Heart right ventricle (tissue), 16 donors: ENCODE data around the gene PANX1. TPM values are rescaled to one million over a fixed set of nuclear protein-coding genes. Genes with fewer than 3 reads are reported as not detected.
A peak's percentile ranks its signal among the peaks of the same experiment; 100 is the strongest.

Experiments used
- ATAC-seq, 8 donors: fragments of 200-7000 bp; cut with Tn5 transposase; one replicate each; pipeline ENCODE4 v1.9.1; 2020; ENCODE audit warnings: mild to moderate bottlenecking in 8 of 8, moderate library complexity in 8 of 8, moderate number of reproducible peaks in 1 of 8
- DNase-seq, 2 donors: peaks; one replicate each; pipeline ENCODE4 v3.0.0-alpha.2; 2020
- H3K27ac ChIP-seq, 10 donors: fragments of 200-600 bp; sonication (generic) in 2 of 10; one replicate each; pipeline versions ENCODE4 v1.5.0 to v1.8.0; 2020 to 2022; ENCODE audit warnings: mild to moderate bottlenecking in 3 of 10
- H3K27me3 ChIP-seq, 7 donors: fragments of 200-600 bp; one replicate each; pipeline ENCODE4 v1.8.0; 2021 to 2022; ENCODE audit warnings: mild to moderate bottlenecking in 2 of 7
- H3K36me3 ChIP-seq, 9 donors: fragments of 200-600 bp; sonication (generic) in 1 of 9; one replicate each; pipeline versions ENCODE4 v1.5.0 to v1.8.0; 2020 to 2022; ENCODE audit warnings: mild to moderate bottlenecking in 2 of 9
- H3K4me1 ChIP-seq, 9 donors: fragments of 200-600 bp; sonication (generic) in 1 of 9; one replicate each; pipeline versions ENCODE4 v1.5.0 to v1.8.0; 2020 to 2022; ENCODE audit warnings: mild to moderate bottlenecking in 4 of 9
- H3K4me3 ChIP-seq, 10 donors: fragments of 200-600 bp; sonication (generic) in 2 of 10; one replicate each; pipeline versions ENCODE4 v1.5.0 to v1.8.0; 2020 to 2022; ENCODE audit warnings: mild to moderate bottlenecking in 7 of 10, moderate library complexity in 2 of 10
- H3K9me3 ChIP-seq, 11 donors: fragments of 200-600 bp in 10 of 11; sonication (generic) in 2 of 11; one replicate each; pipeline versions ENCODE4 v1.5.0 to v1.8.0; 2013 to 2022; ENCODE audit warnings: mild to moderate bottlenecking in 2 of 11, control low read depth in 1 of 11, moderate library complexity in 1 of 11
- WGBS, 2 donors: extraction: QIAGEN DNeasy Blood & Tissue Kit; methylation state at CpG; one replicate each; pipeline ENCODE4 v1.1.7; 2013; ENCODE audit warnings: inconsistent platforms in 1 of 2; 5-methylcytosine and 5-hydroxymethylcytosine counted together
- intact Hi-C, 10 donors: fragments of 100-400 bp; cut with DNase I; formaldehyde crosslinking; loops; one replicate each; pipeline versions ENCODE4 v1.11.1 to v1.14.2; 2022
- polyA plus RNA-seq, 2 donors: library from polyadenylated mRNA; stranded (reverse); fragments of 200-250 nt; gene quantifications; one replicate each; pipeline ENCODE4 v1.2.3, GENCODE V29; 2013
- total RNA-seq, 10 donors: library from RNA; stranded (reverse); fragmentation: NEBNext Ultra II Directional in 3 of 10; extraction: Animal tissue kit (Norgen Biotek cat#: 25700) in 3 of 10; gene quantifications; one replicate each; pipeline versions ENCODE4 v1.2.1 to v1.2.4, GENCODE V29; 2021 to 2023
- TF ChIP-seq, protein P1 (sequence below), 9 donors: fragments of 200-600 bp; sonication (generic) in 2 of 9; IDR thresholded peaks; one replicate each; pipeline versions ENCODE4 v1.5.0 to v1.8.0; 2021 to 2022; ENCODE audit warnings: antibody characterized with exemption in 9 of 9, mild to moderate bottlenecking in 5 of 9, moderate library complexity in 1 of 9
- donor health status: Arrhythmogenic right ventricular cardiomyopathy.
- donor health status: ischemic (EF 13 %, LVEDD 7.1; RV severe dilation, severe dysfunction).
- donor health status: healthy with polysubstance abuse.
- donor health status: DM: no; HTN: yes; CAD: no.
- donor health status: DM: no; HTN: no; CAD: no.
- donor health status: ischemic (EF 25% LVEDD 6.9; RV normal size, moderate dysfunction).
- donor health status: ischemic (EF 25% LVEDD 5.7; RV mildly dilated, moderate dysfunction).
- donor health status: healthy.
- donor health status: DM: yes; HTN: yes; CAD: no.
- donor health status: Ischemic cardiomyopathy.
- donor health status: ischemic (EF 35%, LVEDD 5.7; RV mildly dilated, moderate dysfunction).
- donor health status: nonischemic (EF 11% LVEDD 7.7; RV severe dilation, severe dysfunction).
- donor health status: DM: yes; HTN: yes; CAD: no.
- donor health status: PGD.
- donor health status: ischemic (EF 29% LVEDD 5.4; RV normal size, mild dysfunction).
- donor health status: nonischemic (EF 23%, LVEDD 6.1; RV moderate dilation, normal function).

The PANX1 gene
- total and polyA plus RNA-seq, 12 donors = 4.4 to 42.4 (median 19.3) TPM

DNA sequence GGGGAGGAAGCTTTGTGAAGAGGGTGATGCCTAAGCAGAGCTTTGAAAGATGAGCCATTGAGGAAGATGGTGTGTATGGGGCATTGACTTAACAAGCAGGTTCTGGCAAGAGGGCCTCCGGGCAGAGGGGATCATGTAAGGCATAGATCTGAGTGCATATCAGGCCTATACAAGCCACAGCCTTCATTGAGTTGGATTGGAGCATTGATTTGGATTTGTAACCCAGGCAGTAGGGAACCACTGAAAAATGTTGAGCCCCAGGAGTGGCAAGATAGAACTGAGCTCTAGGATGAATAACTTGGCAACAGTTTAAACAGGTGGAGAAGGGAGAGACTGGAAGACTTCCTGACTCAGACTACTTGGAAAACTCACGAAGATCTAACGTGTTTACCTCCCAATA, 21.4 kb downstream of the PANX1 start:
- Histone ChIP-seq H3K4me1 (peaks cover 15 to 87% (median 69%) of the 10 kb centered on the region in 9 donors), H3K9me3 (no peaks in the 10 kb centered on the region), H3K36me3 (peaks cover 0 to 17% (median 0%) of the 10 kb centered on the region in 9 donors), H3K27ac (no peak overlapping the region), H3K27me3 (no peaks in the 10 kb centered on the region), H3K4me3 (no peak overlapping the region)
- TF ChIP-seq, protein P1, sequence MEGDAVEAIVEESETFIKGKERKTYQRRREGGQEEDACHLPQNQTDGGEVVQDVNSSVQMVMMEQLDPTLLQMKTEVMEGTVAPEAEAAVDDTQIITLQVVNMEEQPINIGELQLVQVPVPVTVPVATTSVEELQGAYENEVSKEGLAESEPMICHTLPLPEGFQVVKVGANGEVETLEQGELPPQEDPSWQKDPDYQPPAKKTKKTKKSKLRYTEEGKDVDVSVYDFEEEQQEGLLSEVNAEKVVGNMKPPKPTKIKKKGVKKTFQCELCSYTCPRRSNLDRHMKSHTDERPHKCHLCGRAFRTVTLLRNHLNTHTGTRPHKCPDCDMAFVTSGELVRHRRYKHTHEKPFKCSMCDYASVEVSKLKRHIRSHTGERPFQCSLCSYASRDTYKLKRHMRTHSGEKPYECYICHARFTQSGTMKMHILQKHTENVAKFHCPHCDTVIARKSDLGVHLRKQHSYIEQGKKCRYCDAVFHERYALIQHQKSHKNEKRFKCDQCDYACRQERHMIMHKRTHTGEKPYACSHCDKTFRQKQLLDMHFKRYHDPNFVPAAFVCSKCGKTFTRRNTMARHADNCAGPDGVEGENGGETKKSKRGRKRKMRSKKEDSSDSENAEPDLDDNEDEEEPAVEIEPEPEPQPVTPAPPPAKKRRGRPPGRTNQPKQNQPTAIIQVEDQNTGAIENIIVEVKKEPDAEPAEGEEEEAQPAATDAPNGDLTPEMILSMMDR (IDR thresholded peaks at IDR 0.05) = no peak
- 81 to 84% methylated on average over 3 of the region's 3 CpGs for WGBS, 2 donors
- no peak for ATAC-seq
- intact Hi-C loops = no loop called here
- no peak for DNase-seq

DNA sequence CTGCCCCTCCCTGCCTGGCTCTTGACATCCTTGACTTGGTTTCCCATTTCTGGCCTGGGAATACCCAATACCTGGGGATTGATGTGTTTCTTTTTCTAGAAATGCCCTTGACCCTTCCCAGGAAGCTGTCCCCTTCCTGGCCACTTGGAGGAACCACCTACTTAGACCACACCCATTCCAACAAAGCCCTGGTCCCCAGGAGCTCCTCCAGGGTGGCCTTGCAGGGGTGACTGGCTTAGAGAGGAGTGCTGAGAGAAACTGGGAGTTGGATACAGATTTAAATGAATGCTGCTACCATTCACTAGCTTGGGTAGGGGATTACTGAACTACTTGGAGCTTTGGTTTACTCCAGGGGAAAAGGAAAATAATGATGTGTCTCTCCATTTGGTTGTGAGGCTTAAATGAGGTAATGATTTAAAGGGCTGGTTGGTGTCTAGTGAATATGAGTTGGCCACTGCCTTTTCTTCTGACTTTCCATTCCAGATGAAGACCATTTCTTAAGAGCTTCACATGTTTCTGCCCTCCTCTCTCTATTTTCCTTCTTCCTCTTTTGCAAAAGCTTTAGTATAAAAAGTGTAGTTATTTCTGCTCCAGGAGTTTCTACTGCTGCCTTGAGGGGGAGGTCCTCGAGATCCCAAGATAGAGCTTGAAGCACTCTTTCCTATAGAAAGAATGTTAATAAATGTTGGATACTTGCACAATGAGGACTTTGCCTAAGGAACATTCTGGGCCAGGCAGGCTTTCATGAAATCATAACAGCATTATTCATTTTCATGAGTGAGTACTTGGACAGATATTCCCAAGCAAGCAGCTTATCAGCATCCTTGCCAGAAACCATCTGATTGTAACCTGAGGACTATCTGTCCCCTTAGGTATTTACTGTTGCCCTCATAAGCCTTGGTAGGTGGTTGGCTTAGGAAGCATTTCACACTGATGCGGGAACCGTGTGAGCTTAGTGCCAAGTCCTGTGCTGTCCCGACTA, 22.4 kb downstream of the PANX1 start:
- DNase-seq (no peak), ATAC-seq (no peak)
- Histone ChIP-seq H3K27me3 (no peaks in the 10 kb centered on the region), H3K36me3 (peaks cover 0 to 25% (median 0%) of the 10 kb centered on the region in 9 donors), H3K4me1 (peaks cover 15 to 79% (median 65%) of the 10 kb centered on the region in 9 donors), H3K9me3 (no peaks in the 10 kb centered on the region), H3K27ac (peak overlapping the region in 4 of 10 donors; percentile 58 to 86 (median 77)), H3K4me3 (no peak overlapping the region)
- TF ChIP-seq, protein P1 (IDR thresholded peaks at IDR 0.05) = no peak
- intact Hi-C loops = no loop called here
- WGBS, 2 donors = 89 to 92% methylated on average over 4 of the region's 4 CpGs

DNA sequence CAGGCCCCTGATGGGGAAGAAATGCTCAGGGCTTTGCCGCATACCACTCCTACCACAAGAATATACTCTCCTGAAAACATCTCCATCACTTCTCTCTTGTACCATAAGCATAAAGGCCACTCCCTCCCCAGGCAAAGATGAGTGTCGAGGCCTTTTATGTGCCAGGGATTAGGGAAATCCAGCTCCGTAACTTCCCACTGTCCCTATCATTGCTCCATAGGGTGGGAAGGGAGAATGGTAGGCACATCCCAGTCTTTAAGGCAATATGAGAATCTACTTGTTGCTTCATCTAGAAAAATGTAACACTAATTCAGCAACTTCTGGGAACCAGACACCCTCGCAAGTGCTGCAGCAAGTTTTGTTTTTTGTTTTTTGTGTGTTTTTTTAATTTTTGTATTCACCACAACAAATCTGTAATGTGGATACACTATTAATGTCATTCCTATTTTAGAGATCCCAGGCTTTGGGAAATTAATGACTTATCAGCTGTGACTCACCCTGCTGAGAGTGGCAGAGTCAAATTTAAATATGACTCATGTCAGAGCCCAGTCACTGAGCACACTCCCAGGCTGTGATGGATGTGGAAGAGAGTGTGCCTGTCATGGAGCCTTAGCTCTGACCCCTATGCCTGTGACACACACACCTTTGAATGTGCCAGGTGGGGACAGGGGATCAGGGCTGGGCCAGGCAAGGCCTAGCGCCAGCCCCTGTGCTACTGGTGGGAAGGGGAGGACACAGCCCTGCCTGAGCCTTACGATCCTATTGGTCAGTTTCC, 23.4 kb downstream of the PANX1 start:
- Histone ChIP-seq H3K36me3 (peaks cover 0 to 31% (median 0%) of the 10 kb centered on the region in 9 donors), H3K9me3 (peaks cover 0 to under 1% (median 0%) of the 10 kb centered on the region in 11 donors), H3K27me3 (no peaks in the 10 kb centered on the region), H3K4me3 (no peak overlapping the region), H3K4me1 (peaks cover 15 to 68% (median 55%) of the 10 kb centered on the region in 9 donors), H3K27ac (peak overlapping the region; percentile 24 to 86 (median 71))
- intact Hi-C loops = loop anchor here in 1 of 10 donors (2.0 kb wide), 1 partner anchor 23 kb away; the partner anchor contains the start of gene PANX1
- WGBS, 2 donors = 89 to 92% methylated on average over 6 of the region's 6 CpGs
- ATAC-seq (peak; percentile 92 to 99 (median 98)), DNase-seq (peak in 1 of 2 donors; percentile 40)
- TF ChIP-seq, protein P1 (IDR thresholded peaks at IDR 0.05) = no peak

DNA sequence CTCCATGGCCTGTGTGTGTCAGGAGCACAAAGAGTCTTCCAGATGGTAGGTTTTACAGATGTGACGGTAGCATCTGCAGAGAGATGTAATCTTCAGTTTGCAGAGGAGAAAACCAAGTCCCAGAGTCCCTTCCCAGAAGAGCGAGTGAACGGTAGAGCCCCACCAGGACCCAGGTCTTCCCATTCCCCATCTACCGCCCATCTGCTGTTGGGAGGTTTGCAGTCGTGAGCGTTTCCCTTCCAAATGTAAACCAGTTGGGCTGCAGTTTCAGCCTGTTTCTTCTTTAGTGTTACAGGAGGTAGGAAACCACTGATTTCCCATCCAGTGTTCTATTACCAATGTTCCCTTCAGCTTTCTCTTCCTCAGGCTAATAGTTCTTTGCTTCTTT, 24.0 kb downstream of the PANX1 start:
- DNase-seq = no peak
- no peak overlapping the region for H3K4me3 ChIP-seq

More for the DNA sequence above, 24.0 kb downstream of the PANX1 start:
- intact Hi-C loops = loop anchor here in 1 of 10 donors (2.0 kb wide), 1 partner anchor 24 kb away; the partner anchor contains the start of gene PANX1
- WGBS, 2 donors = 81 to 87% methylated on average over 6 of the region's 6 CpGs
- Histone ChIP-seq H3K4me1 (peaks cover 15 to 66% (median 55%) of the 10 kb centered on the region in 9 donors), H3K36me3 (peaks cover 0 to 31% (median 0%) of the 10 kb centered on the region in 9 donors), H3K27me3 (no peaks in the 10 kb centered on the region), H3K9me3 (peaks cover 0 to 4% (median 0%) of the 10 kb centered on the region in 11 donors), H3K27ac (peak overlapping the region in 9 of 10 donors; percentile 51 to 86 (median 73))
- no peak for ATAC-seq
- TF ChIP-seq, protein P1 (IDR thresholded peaks at IDR 0.05) = no peak
